ENCODE measurements around the gene HOXB9. TPM values are rescaled to one million over a fixed set of nuclear protein-coding genes. Genes with fewer than 3 reads are reported as not detected.

The HOXB9 gene
- total RNA-seq, 1 donor from 2014 or later, result not detected

Other genes with a start within 250 kb of the HOXB9 start
- gene SKAP1, start 196.1 kb downstream of the HOXB9 start, total RNA-seq, result 0.22 TPM in 1 of 2 replicates, not detected in the other
- gene HOXB1, start 95.3 kb downstream of the HOXB9 start, total RNA-seq, result not detected in 2 replicates
- gene HOXB2, start 81.2 kb downstream of the HOXB9 start, total RNA-seq, result 0.20 and 0.22 TPM in 2 replicates
- gene HOXB4, start 48.0 kb downstream of the HOXB9 start, total RNA-seq, result 0.87 and 1.2 TPM in 2 replicates
- 1.7 and 1.8 TPM in 2 replicates for gene HOXB3, start 36.1 kb downstream of the HOXB9 start, total RNA-seq
- gene HOXB5, start 32.6 kb downstream of the HOXB9 start, total RNA-seq, result under 0.01 TPM in 1 of 2 replicates, not detected in the other
- 0.40 and 0.87 TPM in 2 replicates for gene HOXB6, start 21.4 kb downstream of the HOXB9 start, total RNA-seq
- gene HOXB7, start 15.3 kb downstream of the HOXB9 start, total RNA-seq, result under 0.01 and 1.3 TPM in 2 replicates
- 0.22 TPM in 1 of 2 replicates, not detected in the other for gene HOXB8, start 11.1 kb downstream of the HOXB9 start, total RNA-seq
- not detected in 2 replicates for gene PRAC1, start 96.2 kb upstream of the HOXB9 start, total RNA-seq
- not detected in 2 replicates for gene PRAC2, start 96.8 kb upstream of the HOXB9 start, total RNA-seq
- gene HOXB13, start 102.4 kb upstream of the HOXB9 start, total RNA-seq, result under 0.01 TPM in 1 of 2 replicates, not detected in the other
- not detected in 2 replicates for gene TTLL6, start 190.9 kb upstream of the HOXB9 start, total RNA-seq
- 19.6 and 31.7 TPM in 2 replicates for gene CALCOCO2, start 204.7 kb upstream of the HOXB9 start, total RNA-seq

Data from lung microvascular endothelial cell (primary cell).